ENCODE measurements around the gene HRAS. TPM values are rescaled to one million over a fixed set of nuclear protein-coding genes. Genes with fewer than 3 reads are reported as not detected.
A peak's percentile ranks its signal among the peaks of the same experiment; 100 is the strongest.

The HRAS gene
- total RNA-seq = 10 to 100 TPM; 38.5 to 96.1 (median 57.2) TPM

DNA sequence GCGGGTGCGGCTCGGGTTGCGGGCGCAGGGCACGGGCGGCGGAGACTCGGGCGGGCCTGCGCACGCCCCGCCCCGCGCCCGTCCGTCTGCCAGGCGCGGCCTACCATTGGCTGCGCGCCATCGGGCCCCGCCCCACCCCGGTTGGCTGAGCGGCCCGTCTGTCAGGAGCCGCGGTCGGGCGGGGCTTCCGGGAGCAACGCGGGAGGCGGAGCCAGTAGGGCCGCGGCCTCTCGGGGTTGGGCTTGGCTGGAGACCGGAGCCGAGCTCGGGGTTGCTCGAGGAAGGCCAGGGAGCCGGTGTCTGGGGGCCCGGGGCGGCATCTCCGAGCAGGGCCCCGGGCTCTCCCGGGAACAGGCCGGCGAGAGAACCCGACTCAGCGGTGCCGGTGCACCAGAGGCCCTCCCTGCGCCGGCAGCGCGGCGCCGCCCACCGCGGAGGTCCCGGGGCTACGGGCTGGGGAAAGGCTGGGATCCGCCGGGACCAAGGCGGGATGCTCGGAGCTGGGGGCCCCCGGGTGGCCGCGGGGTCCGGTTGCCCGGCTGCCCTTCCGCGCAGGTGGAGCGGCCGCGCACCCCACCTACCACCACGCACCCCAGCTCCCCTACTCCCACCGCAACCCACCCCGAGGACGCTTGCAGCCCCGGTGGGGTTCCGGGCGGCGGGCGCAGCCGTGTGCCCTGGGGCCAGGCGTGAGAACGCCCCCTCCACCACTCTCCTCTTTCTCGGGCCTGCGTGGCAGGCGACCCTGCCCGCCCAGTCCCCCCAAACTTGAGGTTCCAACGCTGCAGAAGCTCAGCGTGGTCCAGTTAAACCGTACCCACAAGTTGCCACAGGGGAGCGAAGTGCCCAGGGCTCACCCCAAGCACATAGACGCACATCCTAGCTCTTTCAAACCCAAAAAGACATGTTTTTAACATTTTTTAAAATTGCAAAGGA lies at the start of gene HRAS:
Gene HRAS, minus strand, starts transcription at position 58 of the 936 bp plus-strand sequence.
- in situ Hi-C loops (cut with MboI; ENCODE audit: low pct_unique_long_range_greater_than_20kb in 2 of 9, low sequenced_read_pairs in 9 of 9, unreplicated experiment in 9 of 9) = no loop called here
- ATAC-seq (replicated peaks in 6 of 8) = peak; percentile 66 to 89 (median 86)
- Histone ChIP-seq H3K4me3 (peak within 1 kb of the TSS; percentile 69 to 96 (median 89)), H3K27ac (peak within 1 kb of the TSS; percentile 76 to 84), H3K4me1 (replicated peaks in 1 of 2) (peaks cover 25 to 35% of the 10 kb centered on the region in 2 donors)
- 3 to 40% (median 31%) methylated on average over 1 to 5 of the region's 97 CpGs; no CpG with 5 or more reads in 6 of the 10 experiments for WGBS, 10 experiments

DNA sequence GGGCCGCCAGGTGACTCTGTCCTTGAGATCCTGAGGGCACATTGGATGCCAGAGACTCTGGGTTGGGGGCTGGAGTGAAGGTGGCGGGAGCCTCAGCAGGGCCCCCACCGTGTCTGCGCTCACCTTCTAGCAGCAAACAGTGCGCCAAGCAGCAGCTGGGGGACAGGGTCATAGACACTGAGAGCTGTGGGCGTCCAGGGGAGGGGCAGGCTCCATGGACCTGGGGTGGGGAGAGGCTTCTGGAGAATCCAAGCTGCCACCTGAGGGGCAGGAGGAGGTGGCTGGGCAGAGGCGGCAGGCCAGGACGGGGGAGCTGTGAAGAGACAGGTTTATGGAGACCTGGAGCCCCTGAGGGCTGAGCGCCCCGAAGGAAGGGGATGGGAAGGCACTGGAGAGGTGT lies 48.9 kb upstream of the HRAS start:
- H3K4me3 ChIP-seq = no peak overlapping the region
- peaks cover 0 to 7% of the 10 kb centered on the region in 2 donors for H3K4me1 ChIP-seq (replicated peaks in 1 of 2)
- ATAC-seq (replicated peaks in 6 of 8) = no peak
- H3K27ac ChIP-seq = no peak overlapping the region
- WGBS, 10 experiments = 100% methylated on average over 1 to 4 of the region's 10 CpGs; no CpG with 5 or more reads in 8 of the 10 experiments
- in situ Hi-C loops (cut with MboI; ENCODE audit: low pct_unique_long_range_greater_than_20kb in 2 of 9, low sequenced_read_pairs in 9 of 9, unreplicated experiment in 9 of 9) = no loop called here

GRCh38 chr11:581752-582151 lies 46.4 kb upstream of the HRAS start:
- Histone ChIP-seq H3K27ac (no peak overlapping the region), H3K4me3 (no peak overlapping the region), H3K4me1 (replicated peaks in 1 of 2) (peaks cover 14 to 21% of the 10 kb centered on the region in 2 donors)
- 83 to 100% (median 92%) methylated on average over 1 to 13 of the region's 17 CpGs; no CpG with 5 or more reads in 3 of the 10 experiments for WGBS, 10 experiments
- in situ Hi-C loops (cut with MboI; ENCODE audit: low pct_unique_long_range_greater_than_20kb in 2 of 9, low sequenced_read_pairs in 9 of 9, unreplicated experiment in 9 of 9) = no loop called here
- no peak for ATAC-seq (replicated peaks in 6 of 8)

DNA sequence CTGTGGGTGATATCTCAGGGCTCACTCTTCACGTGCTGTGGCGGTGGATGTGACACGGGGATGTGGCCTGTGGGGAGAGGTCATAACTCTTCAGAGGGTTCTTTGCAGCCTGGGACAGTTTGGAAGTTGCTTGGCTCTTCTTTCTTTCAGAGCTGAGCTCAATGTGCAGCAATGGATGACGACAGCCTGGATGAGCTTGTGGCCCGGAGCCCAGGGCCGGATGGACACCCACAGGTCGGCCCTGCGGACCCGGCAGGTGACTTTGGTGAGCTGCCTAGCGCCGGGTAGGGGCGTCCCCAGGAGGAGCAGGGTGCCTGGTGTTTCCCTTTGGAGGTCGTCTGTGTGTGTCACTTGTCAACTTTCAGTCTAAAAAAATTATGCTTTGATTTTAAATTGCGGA lies 46.0 kb upstream of the HRAS start:
- Histone ChIP-seq H3K4me3 (no peak overlapping the region), H3K4me1 (replicated peaks in 1 of 2) (peaks cover 14 to 21% of the 10 kb centered on the region in 2 donors), H3K27ac (no peak overlapping the region)
- no peak for ATAC-seq (replicated peaks in 6 of 8)
- in situ Hi-C loops (cut with MboI; ENCODE audit: low pct_unique_long_range_greater_than_20kb in 2 of 9, low sequenced_read_pairs in 9 of 9, unreplicated experiment in 9 of 9) = no loop called here
- 56 to 100% (median 85%) methylated on average over 2 to 7 of the region's 14 CpGs; no CpG with 5 or more reads in 5 of the 10 experiments for WGBS, 10 experiments

- Histone ChIP-seq H3K4me3 (no peak overlapping the region), H3K4me1 (replicated peaks in 1 of 2) (peaks cover 14 to 21% of the 10 kb centered on the region in 2 donors), H3K27ac (no peak overlapping the region)
- in situ Hi-C loops (cut with MboI; ENCODE audit: low pct_unique_long_range_greater_than_20kb in 2 of 9, low sequenced_read_pairs in 9 of 9, unreplicated experiment in 9 of 9) = no loop called here
- 60 to 100% (median 79%) methylated on average over 1 to 11 of the region's 20 CpGs; no CpG with 5 or more reads in 4 of the 10 experiments for WGBS, 10 experiments
- ATAC-seq (replicated peaks in 6 of 8) = peak in 1 of 8 experiments; percentile 20
These were observed 44.6 kb upstream of the HRAS start for GRCh38 chr11:579830-580601.

GRCh38 chr11:578276-579035 lies 43.1 kb upstream of the HRAS start:
- in situ Hi-C loops (cut with MboI; ENCODE audit: low pct_unique_long_range_greater_than_20kb in 2 of 9, low sequenced_read_pairs in 9 of 9, unreplicated experiment in 9 of 9) = no loop called here
- Histone ChIP-seq H3K27ac (no peak overlapping the region), H3K4me1 (replicated peaks in 1 of 2) (peaks cover 18 to 26% of the 10 kb centered on the region in 2 donors), H3K4me3 (peak overlapping the region in 2 of 5 donors; percentile 87 to 89)
- 46 to 100% (median 71%) methylated on average over 1 to 10 of the region's 21 CpGs; no CpG with 5 or more reads in 2 of the 10 experiments for WGBS, 10 experiments
- ATAC-seq (replicated peaks in 6 of 8) = no peak

GRCh38 chr11:577611-577894 lies 42.2 kb upstream of the HRAS start:
- H3K4me3 ChIP-seq = peak overlapping the region; percentile 79 to 90 (median 87)
- WGBS, 10 experiments = 0 to 100% (median 41%) methylated on average over 1 to 4 of the region's 6 CpGs; no CpG with 5 or more reads in 2 of the 10 experiments
- in situ Hi-C loops (cut with MboI; ENCODE audit: low pct_unique_long_range_greater_than_20kb in 2 of 9, low sequenced_read_pairs in 9 of 9, unreplicated experiment in 9 of 9) = no loop called here
- peaks cover 19 to 26% of the 10 kb centered on the region in 2 donors for H3K4me1 ChIP-seq (replicated peaks in 1 of 2)
- peak overlapping the region in 1 of 2 donors; percentile 100 for H3K27ac ChIP-seq
- ATAC-seq (replicated peaks in 6 of 8) = no peak

DNA sequence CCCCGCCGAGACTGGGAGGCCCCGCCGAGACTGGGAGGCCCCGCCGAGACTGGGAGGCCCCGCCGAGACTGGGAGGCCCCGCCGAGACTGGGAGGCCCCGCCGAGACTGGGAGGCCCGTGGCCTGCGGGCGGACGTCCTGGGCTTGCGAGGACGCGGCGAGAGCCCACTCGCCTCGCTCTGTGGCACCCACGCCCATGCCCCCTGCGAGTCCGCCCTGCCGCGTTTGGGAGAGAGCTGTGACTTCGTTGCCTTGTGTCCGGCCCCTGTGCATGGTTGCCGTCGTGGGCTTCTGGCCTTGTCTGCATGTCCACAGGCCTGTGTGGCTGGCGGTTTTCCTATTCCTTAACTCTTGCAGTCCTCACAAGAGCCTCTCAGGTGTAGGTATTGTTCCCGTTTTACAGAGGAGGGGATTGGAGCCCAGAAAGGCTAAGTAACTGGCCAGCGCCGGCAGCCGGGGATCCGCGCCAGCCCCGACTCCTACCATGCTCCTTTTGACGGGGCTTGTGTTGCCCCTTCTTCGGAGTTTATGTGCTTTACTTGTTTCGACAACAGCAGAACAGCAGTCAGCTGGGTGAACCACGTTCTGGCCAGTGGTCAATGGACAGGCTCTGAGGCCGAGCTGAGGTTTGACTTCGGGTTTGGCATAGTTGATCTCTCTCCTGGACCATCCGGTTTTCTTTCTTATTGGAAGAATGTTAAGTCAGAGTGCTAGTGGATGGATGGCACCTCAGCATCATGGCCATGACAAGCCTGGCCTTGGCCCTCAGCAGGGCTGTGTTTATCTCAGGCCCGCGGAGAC lies 41.6 kb upstream of the HRAS start:
- in situ Hi-C loops (cut with MboI; ENCODE audit: low pct_unique_long_range_greater_than_20kb in 2 of 9, low sequenced_read_pairs in 9 of 9, unreplicated experiment in 9 of 9) = no loop called here
- Histone ChIP-seq H3K4me1 (replicated peaks in 1 of 2) (peaks cover 19 to 26% of the 10 kb centered on the region in 2 donors), H3K27ac (peak overlapping the region; percentile 33 to 100), H3K4me3 (peak overlapping the region; percentile 79 to 90 (median 87))
- ATAC-seq (replicated peaks in 6 of 8) = peak in 1 of 8 experiments; percentile 10
- WGBS, 10 experiments = 0 to 83% (median 6%) methylated on average over 1 to 12 of the region's 48 CpGs; no CpG with 5 or more reads in 1 of the 10 experiments

GRCh38 chr11:575996-576768 lies 40.8 kb upstream of the HRAS start, which contains the start of gene PHRF1:
Gene PHRF1, plus strand, starts transcription at chr11:576470. Its CDS starts 5,043 bp downstream, at chr11:581513.
- Histone ChIP-seq H3K27ac (peak within 1 kb of the TSS; percentile 98 to 100), H3K4me3 (peak within 1 kb of the TSS; percentile 79 to 90 (median 87)), H3K4me1 (replicated peaks in 1 of 2) (peaks cover 19 to 28% of the 10 kb centered on the region in 2 donors)
- 0% methylated on average over 1 to 4 of the region's 99 CpGs; no CpG with 5 or more reads in 8 of the 10 experiments for WGBS, 10 experiments
- in situ Hi-C loops (cut with MboI; ENCODE audit: low pct_unique_long_range_greater_than_20kb in 2 of 9, low sequenced_read_pairs in 9 of 9, unreplicated experiment in 9 of 9) = no loop called here
- ATAC-seq (replicated peaks in 6 of 8) = peak; percentile 81 to 93 (median 85)

- 0% methylated on average over 6 of the region's 81 CpGs; no CpG with 5 or more reads in 9 of the 10 experiments for WGBS, 10 experiments
- ATAC-seq (replicated peaks in 6 of 8) = peak; percentile 2 to 73 (median 64)
- peaks cover 19 to 29% of the 10 kb centered on the region in 2 donors for H3K4me1 ChIP-seq (replicated peaks in 1 of 2)
- H3K27ac ChIP-seq = peak overlapping the region; percentile 77 to 79
- H3K4me3 ChIP-seq = peak overlapping the region; percentile 51 to 75 (median 69)
- in situ Hi-C loops (cut with MboI; ENCODE audit: low pct_unique_long_range_greater_than_20kb in 2 of 9, low sequenced_read_pairs in 9 of 9, unreplicated experiment in 9 of 9) = no loop called here
These were observed 40.1 kb upstream of the HRAS start for GRCh38 chr11:575313-575995.
